Kidney (tissue), 14 donors: ENCODE data around the gene CCSAP. TPM values are rescaled to one million over a fixed set of nuclear protein-coding genes. Genes with fewer than 3 reads are reported as not detected.

Source experiments
- DNase-seq, 5 donors: peaks; one replicate each; pipeline ENCODE4 v3.0.0-alpha.2; 2013 to 2020
- FAIRE-seq: peaks from 2 replicates; lab custom pipeline; 2012; peaks lifted over from hg19 to GRCh38; lab: Jason Lieb, UNC
- H3K27ac ChIP-seq, 2 donors: one replicate each; pipeline ENCODE4 v1.7.0; 2013; ENCODE audit warnings: low read depth in 2 of 2, low read length in 2 of 2, inconsistent platforms in 1 of 2
- H3K27me3 ChIP-seq: one replicate; pipeline ENCODE4 v1.7.1; 2013; ENCODE audit warnings: low read length, inconsistent platforms; ENCODE audit not compliant: control insufficient read depth, insufficient read depth
- H3K36me3 ChIP-seq, 3 donors: one replicate each; pipeline versions ENCODE4 v1.7.0 to v1.7.1; 2013; ENCODE audit warnings: low read length in 3 of 3, control low read depth in 1 of 3, inconsistent platforms in 1 of 3; ENCODE audit not compliant: insufficient read depth in 3 of 3, control insufficient read depth in 2 of 3
- H3K4me1 ChIP-seq, 3 donors: one replicate each; pipeline versions ENCODE4 v1.7.0 to v1.7.1; 2013; ENCODE audit warnings: low read length in 3 of 3, inconsistent platforms in 1 of 3, low read depth in 1 of 3; ENCODE audit not compliant: control insufficient read depth in 2 of 3, insufficient read depth in 2 of 3
- H3K4me3 ChIP-seq, 3 donors: one replicate each; pipeline versions ENCODE4 v1.7.0 to v1.8.1; 2013; ENCODE audit warnings: low read length in 3 of 3, control low read depth in 1 of 3, inconsistent platforms in 1 of 3
- H3K9ac ChIP-seq, 3 donors: one replicate each; pipeline versions ENCODE4 v1.7.0 to v1.7.1; 2013; ENCODE audit warnings: low read length in 3 of 3, control low read depth in 1 of 3, inconsistent platforms in 1 of 3
- H3K9me3 ChIP-seq, 3 donors: one replicate each; pipeline versions ENCODE4 v1.7.0 to v1.7.1; 2013; ENCODE audit warnings: low read length in 3 of 3, control low read depth in 1 of 3, inconsistent platforms in 1 of 3; ENCODE audit not compliant: control insufficient read depth in 2 of 3, insufficient read depth in 1 of 3
- intact Hi-C: fragments of 100-400 bp; cut with DNase I; formaldehyde crosslinking; loops from one replicate; pipeline ENCODE4 v1.11.1; 2022
- polyA plus RNA-seq: library from polyadenylated mRNA; stranded (reverse); fragments of 350-450 nt; fragmentation: Illumina TruSeq; extraction: RNeasy Lipid Tissue Mini Kit (QIAGEN cat#74804); gene quantifications from one replicate; pipeline ENCODE4 v1.2.3, GENCODE V29; 2014; ENCODE audit warnings: low read depth, low replicate concordance; ENCODE audit not compliant: insufficient read depth
- total RNA-seq: library from RNA; stranded (reverse); fragmentation: NEBNext Ultra II Directional; extraction: Animal tissue kit (Norgen Biotek cat#: 25700); gene quantifications from one replicate; pipeline ENCODE4 v1.2.1, GENCODE V29; 2021
- TF ChIP-seq, protein P1 (sequence below): IDR thresholded peaks from 3 replicates; pipeline ENCODE4 v1.5.1; 2012; ENCODE audit warnings: mild to moderate bottlenecking, moderate library complexity, borderline replicate concordance; ENCODE audit not compliant: insufficient read depth; ENCODE audit errors: extremely low read depth
- donor health status: control.
- donor health status: control.
- donor health status: control.
- donor health status: control.
- donor health status: control.
- donor health status: DM: yes; HTN: yes; CAD: no.
- donor health status: Normal renal cell carcinoma (clear cell type).

The CCSAP gene
- total and polyA plus RNA-seq, 2 donors from 2014 or later, result 0.84 to 3.1 TPM

DNA sequence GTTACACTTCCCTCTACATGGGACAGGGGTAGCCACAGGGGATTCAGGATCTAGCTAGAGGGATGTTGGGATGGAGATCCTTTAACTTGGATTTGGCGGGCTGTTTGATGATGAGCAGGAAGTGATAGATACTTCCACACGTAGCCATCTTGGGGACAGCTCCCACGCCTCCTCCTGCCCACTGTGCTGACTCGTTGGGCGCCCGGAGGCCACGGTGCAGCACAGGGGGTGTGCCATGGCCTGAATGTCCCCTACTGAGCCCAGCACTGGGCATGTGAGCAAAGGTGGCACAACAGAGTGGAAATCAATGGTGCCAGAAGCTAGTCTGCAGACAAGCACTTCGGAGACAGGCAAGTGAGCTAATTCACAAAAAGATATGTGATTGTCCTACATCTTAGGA is 31.6 kb upstream of the CCSAP start:
- no peaks in the 10 kb centered on the region for H3K36me3 ChIP-seq
- no peak overlapping the region for H3K9ac ChIP-seq
- no peak for DNase-seq
- no peaks in the 10 kb centered on the region for H3K9me3 ChIP-seq
- intact Hi-C loops, result no loop called here
- no peak overlapping the region for H3K4me3 ChIP-seq
- no peaks in the 10 kb centered on the region for H3K4me1 ChIP-seq
- H3K27ac ChIP-seq, result no peak overlapping the region
- H3K27me3 ChIP-seq, result no peaks in the 10 kb centered on the region
- FAIRE-seq, result no peak
- TF ChIP-seq, protein P1, sequence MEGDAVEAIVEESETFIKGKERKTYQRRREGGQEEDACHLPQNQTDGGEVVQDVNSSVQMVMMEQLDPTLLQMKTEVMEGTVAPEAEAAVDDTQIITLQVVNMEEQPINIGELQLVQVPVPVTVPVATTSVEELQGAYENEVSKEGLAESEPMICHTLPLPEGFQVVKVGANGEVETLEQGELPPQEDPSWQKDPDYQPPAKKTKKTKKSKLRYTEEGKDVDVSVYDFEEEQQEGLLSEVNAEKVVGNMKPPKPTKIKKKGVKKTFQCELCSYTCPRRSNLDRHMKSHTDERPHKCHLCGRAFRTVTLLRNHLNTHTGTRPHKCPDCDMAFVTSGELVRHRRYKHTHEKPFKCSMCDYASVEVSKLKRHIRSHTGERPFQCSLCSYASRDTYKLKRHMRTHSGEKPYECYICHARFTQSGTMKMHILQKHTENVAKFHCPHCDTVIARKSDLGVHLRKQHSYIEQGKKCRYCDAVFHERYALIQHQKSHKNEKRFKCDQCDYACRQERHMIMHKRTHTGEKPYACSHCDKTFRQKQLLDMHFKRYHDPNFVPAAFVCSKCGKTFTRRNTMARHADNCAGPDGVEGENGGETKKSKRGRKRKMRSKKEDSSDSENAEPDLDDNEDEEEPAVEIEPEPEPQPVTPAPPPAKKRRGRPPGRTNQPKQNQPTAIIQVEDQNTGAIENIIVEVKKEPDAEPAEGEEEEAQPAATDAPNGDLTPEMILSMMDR, result no peak

DNA sequence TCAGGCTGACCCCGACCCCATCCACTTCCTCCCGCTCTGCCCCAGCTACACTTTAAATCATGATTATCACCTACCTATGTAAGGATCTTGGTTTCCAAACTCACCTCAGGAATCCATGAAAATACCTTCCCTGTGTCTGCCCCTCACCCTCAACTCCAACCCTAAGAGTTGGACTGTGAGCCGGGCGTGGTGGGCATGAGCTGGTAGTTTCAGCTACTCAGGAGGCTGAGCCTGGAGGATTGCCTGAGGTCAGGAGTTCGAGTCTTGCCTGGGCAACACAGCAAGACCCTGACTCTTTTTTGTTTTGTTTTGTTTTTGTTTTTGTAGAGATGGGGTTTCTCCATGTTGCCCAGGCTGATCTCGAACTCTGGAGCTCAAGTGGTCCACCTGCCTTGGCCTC is 30.5 kb upstream of the CCSAP start:
- intact Hi-C loops, result no loop called here
- TF ChIP-seq, protein P1, result no peak

DNA sequence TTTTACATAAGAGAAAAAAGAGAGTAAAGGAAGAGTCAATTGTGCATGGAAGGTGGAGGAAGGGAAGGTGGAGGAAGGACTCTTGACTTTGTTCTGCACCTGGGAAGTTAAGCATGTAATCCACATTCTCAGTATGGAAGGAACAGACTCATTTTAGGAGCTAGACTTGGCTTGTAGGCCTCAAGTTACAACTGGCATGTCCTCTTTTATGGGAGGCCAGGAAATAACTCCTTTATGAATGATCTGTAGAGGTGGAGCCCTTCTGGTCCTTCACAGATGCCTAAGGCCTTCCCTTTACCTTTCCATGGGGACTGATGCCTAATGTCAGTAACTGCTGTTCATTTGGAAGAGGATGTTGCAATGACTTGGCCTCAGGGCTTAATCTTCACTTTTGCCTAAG is 29.4 kb upstream of the CCSAP start:
- intact Hi-C loops, result no loop called here
- Histone ChIP-seq H3K27ac (no peak overlapping the region), H3K4me3 (no peak overlapping the region), H3K9me3 (no peaks in the 10 kb centered on the region), H3K27me3 (no peaks in the 10 kb centered on the region), H3K4me1 (no peaks in the 10 kb centered on the region), H3K9ac (no peak overlapping the region), H3K36me3 (no peaks in the 10 kb centered on the region)
- DNase-seq (no peak), FAIRE-seq (no peak)
- TF ChIP-seq, protein P1, result no peak

More for the DNA sequence above, 30.5 kb upstream of the CCSAP start:
- H3K4me1 ChIP-seq, result no peaks in the 10 kb centered on the region
- DNase-seq (no peak), FAIRE-seq (no peak)
- H3K27me3 ChIP-seq, result no peaks in the 10 kb centered on the region
- H3K27ac ChIP-seq, result no peak overlapping the region
- H3K4me3 ChIP-seq, result no peak overlapping the region
- H3K9ac ChIP-seq, result no peak overlapping the region
- no peaks in the 10 kb centered on the region for H3K36me3 ChIP-seq
- H3K9me3 ChIP-seq, result no peaks in the 10 kb centered on the region

DNA sequence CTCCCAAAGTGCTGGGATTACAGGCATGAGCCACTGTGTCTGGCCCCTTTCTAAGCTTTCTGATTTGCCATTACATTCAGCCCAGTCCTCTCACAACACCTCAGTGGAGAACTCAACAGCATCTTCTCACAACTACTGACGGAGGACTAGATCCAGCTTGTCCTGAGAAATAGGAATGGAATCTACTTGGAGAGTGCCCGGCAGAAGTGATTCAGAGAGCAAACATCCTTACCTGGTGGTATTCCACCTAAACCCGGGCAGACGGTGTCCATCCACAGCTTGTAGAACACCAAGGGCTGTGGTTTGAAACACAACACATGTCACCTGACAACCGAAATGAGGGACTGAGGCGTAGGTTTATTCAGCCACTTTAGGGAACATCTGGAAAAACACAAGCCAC is 28.8 kb upstream of the CCSAP start:
- DNase-seq, result no peak
- no peaks in the 10 kb centered on the region for H3K9me3 ChIP-seq
- intact Hi-C loops, result no loop called here
- H3K4me1 ChIP-seq, result no peaks in the 10 kb centered on the region
- TF ChIP-seq, protein P1, result no peak
- no peak for FAIRE-seq
- H3K27me3 ChIP-seq, result no peaks in the 10 kb centered on the region
- H3K36me3 ChIP-seq, result no peaks in the 10 kb centered on the region
- no peak overlapping the region for H3K27ac ChIP-seq
- H3K9ac ChIP-seq, result no peak overlapping the region
- H3K4me3 ChIP-seq, result no peak overlapping the region
